Measurements from ENCODE around the gene CFDP1.
"Not testable (repeated sequence)": the region's sequence is repeated elsewhere in the genome, so short reads cannot be mapped to it uniquely, and the experiment has no call there.

DNA sequence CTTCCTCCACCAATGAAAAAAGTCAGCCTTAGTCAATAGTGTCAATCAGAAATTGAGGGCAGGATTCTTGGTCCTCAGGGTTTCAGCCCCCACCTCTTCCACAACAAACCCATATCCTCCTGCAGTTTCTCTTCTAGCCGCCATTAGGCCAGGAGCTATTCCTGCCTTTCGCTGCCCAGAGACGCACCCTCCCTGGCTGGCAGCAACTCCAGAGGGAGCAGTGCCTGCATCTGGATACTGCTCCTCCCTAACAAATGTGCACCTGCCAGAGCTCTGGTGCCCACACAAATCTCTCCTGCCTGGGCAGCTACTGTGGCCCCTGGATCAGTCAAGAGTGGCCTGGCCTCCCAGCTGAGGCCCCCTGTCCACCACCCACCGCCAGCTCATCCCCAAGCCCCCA lies 23.2 kb upstream of the CFDP1 start:
- TF ChIP-seq, protein P1, sequence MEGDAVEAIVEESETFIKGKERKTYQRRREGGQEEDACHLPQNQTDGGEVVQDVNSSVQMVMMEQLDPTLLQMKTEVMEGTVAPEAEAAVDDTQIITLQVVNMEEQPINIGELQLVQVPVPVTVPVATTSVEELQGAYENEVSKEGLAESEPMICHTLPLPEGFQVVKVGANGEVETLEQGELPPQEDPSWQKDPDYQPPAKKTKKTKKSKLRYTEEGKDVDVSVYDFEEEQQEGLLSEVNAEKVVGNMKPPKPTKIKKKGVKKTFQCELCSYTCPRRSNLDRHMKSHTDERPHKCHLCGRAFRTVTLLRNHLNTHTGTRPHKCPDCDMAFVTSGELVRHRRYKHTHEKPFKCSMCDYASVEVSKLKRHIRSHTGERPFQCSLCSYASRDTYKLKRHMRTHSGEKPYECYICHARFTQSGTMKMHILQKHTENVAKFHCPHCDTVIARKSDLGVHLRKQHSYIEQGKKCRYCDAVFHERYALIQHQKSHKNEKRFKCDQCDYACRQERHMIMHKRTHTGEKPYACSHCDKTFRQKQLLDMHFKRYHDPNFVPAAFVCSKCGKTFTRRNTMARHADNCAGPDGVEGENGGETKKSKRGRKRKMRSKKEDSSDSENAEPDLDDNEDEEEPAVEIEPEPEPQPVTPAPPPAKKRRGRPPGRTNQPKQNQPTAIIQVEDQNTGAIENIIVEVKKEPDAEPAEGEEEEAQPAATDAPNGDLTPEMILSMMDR (IDR thresholded peaks at IDR 0.05; ENCODE audit: low read depth, low read length): not testable (repeated sequence)
- not testable (repeated sequence) for TF ChIP-seq POLR2A (IDR thresholded peaks at IDR 0.05; ENCODE audit: extremely low read depth, insufficient read length)
